Measurements from ENCODE around the gene ABCB11.

DNA sequence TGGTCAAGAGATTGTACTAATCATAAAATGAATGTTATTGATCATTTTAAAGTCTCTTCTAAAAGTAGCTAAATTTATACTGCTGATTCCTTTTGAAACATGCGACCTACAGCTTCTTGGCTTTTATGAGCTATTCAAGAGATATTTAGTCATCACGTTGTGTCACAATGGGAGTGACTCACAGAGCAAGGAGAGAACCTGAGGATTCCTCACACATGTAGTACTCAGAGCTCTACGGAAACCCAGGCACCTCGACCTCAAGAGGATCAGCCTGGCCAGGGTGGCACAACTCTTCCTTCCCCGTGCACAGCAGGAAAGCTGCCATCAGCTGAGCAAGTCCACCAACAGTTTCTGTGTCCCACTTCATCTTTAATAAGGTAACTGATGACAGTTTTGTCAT is 38.2 kb upstream of the ABCB11 start, which contains the start of gene DHRS9:
- TF ChIP-seq CTCF (IDR thresholded peaks at IDR 0.05 in 2 of 3, conservative IDR thresholded peaks at IDR 0.05 in 1 of 3; ENCODE audit: control insufficient read depth in 2 of 3, extremely low read depth in 1 of 3, insufficient read depth in 1 of 3, low read depth in 3 of 3, low read length in 3 of 3) (no peak), MTA3 (IDR thresholded peaks at IDR 0.05; ENCODE audit: borderline replicate concordance, low read length) (no peak), STAT3 (IDR thresholded peaks at IDR 0.05; ENCODE audit: low read depth, low read length) (no peak), POLR2A (IDR thresholded peaks at IDR 0.05; ENCODE audit: low read depth, low read length) (no peak), SIX5 (IDR thresholded peaks at IDR 0.05; ENCODE audit: low read depth, low read length, severe bottlenecking) (no peak)
- TF ChIP-seq, protein P1, sequence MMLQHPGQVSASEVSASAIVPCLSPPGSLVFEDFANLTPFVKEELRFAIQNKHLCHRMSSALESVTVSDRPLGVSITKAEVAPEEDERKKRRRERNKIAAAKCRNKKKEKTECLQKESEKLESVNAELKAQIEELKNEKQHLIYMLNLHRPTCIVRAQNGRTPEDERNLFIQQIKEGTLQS (IDR thresholded peaks at IDR 0.05; ENCODE audit: borderline replicate concordance, extremely low read depth, low read depth, low read length), result no peak
- TF ChIP-seq, protein P2, sequence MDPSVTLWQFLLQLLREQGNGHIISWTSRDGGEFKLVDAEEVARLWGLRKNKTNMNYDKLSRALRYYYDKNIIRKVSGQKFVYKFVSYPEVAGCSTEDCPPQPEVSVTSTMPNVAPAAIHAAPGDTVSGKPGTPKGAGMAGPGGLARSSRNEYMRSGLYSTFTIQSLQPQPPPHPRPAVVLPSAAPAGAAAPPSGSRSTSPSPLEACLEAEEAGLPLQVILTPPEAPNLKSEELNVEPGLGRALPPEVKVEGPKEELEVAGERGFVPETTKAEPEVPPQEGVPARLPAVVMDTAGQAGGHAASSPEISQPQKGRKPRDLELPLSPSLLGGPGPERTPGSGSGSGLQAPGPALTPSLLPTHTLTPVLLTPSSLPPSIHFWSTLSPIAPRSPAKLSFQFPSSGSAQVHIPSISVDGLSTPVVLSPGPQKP (IDR thresholded peaks at IDR 0.05; ENCODE audit: low read depth, low read length), result no peak
- TF ChIP-seq, protein P3, sequence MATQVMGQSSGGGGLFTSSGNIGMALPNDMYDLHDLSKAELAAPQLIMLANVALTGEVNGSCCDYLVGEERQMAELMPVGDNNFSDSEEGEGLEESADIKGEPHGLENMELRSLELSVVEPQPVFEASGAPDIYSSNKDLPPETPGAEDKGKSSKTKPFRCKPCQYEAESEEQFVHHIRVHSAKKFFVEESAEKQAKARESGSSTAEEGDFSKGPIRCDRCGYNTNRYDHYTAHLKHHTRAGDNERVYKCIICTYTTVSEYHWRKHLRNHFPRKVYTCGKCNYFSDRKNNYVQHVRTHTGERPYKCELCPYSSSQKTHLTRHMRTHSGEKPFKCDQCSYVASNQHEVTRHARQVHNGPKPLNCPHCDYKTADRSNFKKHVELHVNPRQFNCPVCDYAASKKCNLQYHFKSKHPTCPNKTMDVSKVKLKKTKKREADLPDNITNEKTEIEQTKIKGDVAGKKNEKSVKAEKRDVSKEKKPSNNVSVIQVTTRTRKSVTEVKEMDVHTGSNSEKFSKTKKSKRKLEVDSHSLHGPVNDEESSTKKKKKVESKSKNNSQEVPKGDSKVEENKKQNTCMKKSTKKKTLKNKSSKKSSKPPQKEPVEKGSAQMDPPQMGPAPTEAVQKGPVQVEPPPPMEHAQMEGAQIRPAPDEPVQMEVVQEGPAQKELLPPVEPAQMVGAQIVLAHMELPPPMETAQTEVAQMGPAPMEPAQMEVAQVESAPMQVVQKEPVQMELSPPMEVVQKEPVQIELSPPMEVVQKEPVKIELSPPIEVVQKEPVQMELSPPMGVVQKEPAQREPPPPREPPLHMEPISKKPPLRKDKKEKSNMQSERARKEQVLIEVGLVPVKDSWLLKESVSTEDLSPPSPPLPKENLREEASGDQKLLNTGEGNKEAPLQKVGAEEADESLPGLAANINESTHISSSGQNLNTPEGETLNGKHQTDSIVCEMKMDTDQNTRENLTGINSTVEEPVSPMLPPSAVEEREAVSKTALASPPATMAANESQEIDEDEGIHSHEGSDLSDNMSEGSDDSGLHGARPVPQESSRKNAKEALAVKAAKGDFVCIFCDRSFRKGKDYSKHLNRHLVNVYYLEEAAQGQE (IDR thresholded peaks at IDR 0.05; ENCODE audit: low read depth, low read length), result no peak

Measured in GM12878 (cell line).